IPS-18c (cell line): ENCODE results near the gene RNF151.
"Not testable (repeated sequence)": the region's sequence is repeated elsewhere in the genome, so short reads cannot be mapped to it uniquely, and the experiment has no call there.

Source experiments
- H3K4me3 ChIP-seq: 2 replicates; pipeline ENCODE4 v1.7.0; 2013; ENCODE audit warnings: low read depth, mild to moderate bottlenecking, low read length, moderate library complexity; ENCODE audit not compliant: insufficient read depth
- H3K9me3 ChIP-seq: one replicate; pipeline ENCODE4 v1.6.1; 2013; ENCODE audit warnings: mild to moderate bottlenecking, low read length, moderate library complexity; ENCODE audit not compliant: control insufficient read depth, insufficient read depth

Gene RNF151

GRCh38 chr16:2007081-2007836 lies 40.6 kb downstream of the RNF151 start:
- Histone ChIP-seq H3K9me3 (no peaks in the 10 kb centered on the region), H3K4me3 (peak overlapping the region; percentile 15)

GRCh38 chr16:2008009-2008526 lies 41.4 kb downstream of the RNF151 start:
- no peaks in the 10 kb centered on the region for H3K9me3 ChIP-seq
- H3K4me3 ChIP-seq = peak overlapping the region; percentile 15

GRCh38 chr16:2008631-2009163 lies 42.0 kb downstream of the RNF151 start:
- Histone ChIP-seq H3K4me3 (peak overlapping the region; percentile 93), H3K9me3 (no peaks in the 10 kb centered on the region)

- peak overlapping the region; percentile 93 for H3K4me3 ChIP-seq
- no peaks in the 10 kb centered on the region for H3K9me3 ChIP-seq
Measured at GRCh38 chr16:2009164-2009711, 42.6 kb downstream of the RNF151 start.

GRCh38 chr16:2009791-2010510 lies 43.3 kb downstream of the RNF151 start, which contains the start of gene ZNF598:
Gene ZNF598, minus strand, starts transcription at chr16:2009821.
- peak within 1 kb of the TSS; percentile 96 for H3K4me3 ChIP-seq

GRCh38 chr16:2011726-2012125 lies 45.1 kb downstream of the RNF151 start:
- H3K9me3 ChIP-seq, H3K4me3 ChIP-seq: not testable (repeated sequence)

More at GRCh38 chr16:2009791-2010510, 43.3 kb downstream of the RNF151 start, which contains the start of gene ZNF598:
- no peaks in the 10 kb centered on the region for H3K9me3 ChIP-seq

GRCh38 chr16:2013527-2013926 lies 46.9 kb downstream of the RNF151 start:
- Histone ChIP-seq H3K9me3 (no peaks in the 10 kb centered on the region), H3K4me3 (no peak overlapping the region)

- H3K4me3 ChIP-seq = no peak overlapping the region
Measured at GRCh38 chr16:2015117-2015946, 48.7 kb downstream of the RNF151 start.

GRCh38 chr16:2015947-2016208 lies 49.2 kb downstream of the RNF151 start:
- H3K4me3 ChIP-seq = no peak overlapping the region

More at GRCh38 chr16:2015117-2015946, 48.7 kb downstream of the RNF151 start:
- peaks cover 2% of the 10 kb centered on the region for H3K9me3 ChIP-seq

GRCh38 chr16:2016407-2016922 lies 49.8 kb downstream of the RNF151 start:
- Histone ChIP-seq H3K4me3 (no peak overlapping the region), H3K9me3 (peaks cover 2% of the 10 kb centered on the region)

More at GRCh38 chr16:2015947-2016208, 49.2 kb downstream of the RNF151 start:
- H3K9me3 ChIP-seq = peaks cover 2% of the 10 kb centered on the region
